GM12864 (cell line): ENCODE data around the gene DNAJC11.

Source experiments
- DNase-seq: peaks from one replicate; pipeline ENCODE4 v3.0.0-alpha.2; 2011; ENCODE audit warnings: low read depth
- H3K4me3 ChIP-seq: 2 replicates; pipeline ENCODE4 v1.5.1; 2011; ENCODE audit warnings: mild to moderate bottlenecking, low read depth, low read length, control low read depth
- CTCF ChIP-seq: IDR thresholded peaks from 2 replicates; pipeline ENCODE4 v1.5.1; 2011; ENCODE audit warnings: low read depth, mild to moderate bottlenecking, moderate library complexity, low read length, control low read depth, inconsistent platforms; ENCODE audit errors: missing control alignments

DNAJC11 gene

GRCh38 chr1:6614929-6615785 lies 86.5 kb downstream of the DNAJC11 start:
- TF ChIP-seq CTCF, result no peak
- no peak for DNase-seq
- peak overlapping the region; percentile 89 for H3K4me3 ChIP-seq

GRCh38 chr1:6614019-6614928 lies 87.3 kb downstream of the DNAJC11 start:
- no peak for DNase-seq
- H3K4me3 ChIP-seq, result peak overlapping the region; percentile 89
- no peak for TF ChIP-seq CTCF

- peak; percentile 94 for DNase-seq
- H3K4me3 ChIP-seq, result peak within 1 kb of the TSS; percentile 89
- TF ChIP-seq CTCF, result no peak
Observed at GRCh38 chr1:6613361-6614018, 88.1 kb downstream of the DNAJC11 start, which contains the start of gene PHF13. Gene PHF13, plus strand, starts transcription at chr1:6613731. Its CDS starts 336 bp downstream, at chr1:6614067.

- no peak for DNase-seq
- TF ChIP-seq CTCF, result no peak
- peak overlapping the region; percentile 61 for H3K4me3 ChIP-seq
Observed at GRCh38 chr1:6612641-6613360, 88.8 kb downstream of the DNAJC11 start.

- TF ChIP-seq CTCF, result no peak
- no peak for DNase-seq
- peak overlapping the region; percentile 75; the same call in 1 of the 2 replicates for H3K4me3 ChIP-seq
Observed at GRCh38 chr1:6603915-6604558, 97.6 kb downstream of the DNAJC11 start.
